Activated CD8-positive, alpha-beta memory T cell treated with anti-CD3 and anti-CD28 coated beads for 4 hours (primary cell): ENCODE measurements around the gene DDIT4.
"Not testable (repeated sequence)": the region's sequence is repeated elsewhere in the genome, so short reads cannot be mapped to it uniquely, and the experiment has no call there.

Experiments used
- DNase-seq, 2 donors: peaks; one replicate each; pipeline ENCODE4 v3.0.0-alpha.2; 2020; ENCODE audit warnings: low read depth in 2 of 2

Gene DDIT4

GRCh38 chr10:72273410-72274212, at the start of gene DDIT4:
TSS of gene DDIT4 (plus strand) at chr10:72273924. CDS start at chr10:72274217, 293 bp downstream.
- peak; percentile 90 to 93 for DNase-seq

GRCh38 chr10:72224191-72224590, 49.5 kb upstream of the DDIT4 start:
- not testable (repeated sequence) for DNase-seq

- no peak for DNase-seq
These were observed 47.2 kb upstream of the DDIT4 start for GRCh38 chr10:72226418-72227027.

GRCh38 chr10:72227826-72228225, 45.9 kb upstream of the DDIT4 start:
- no peak for DNase-seq

GRCh38 chr10:72228318-72228751, 45.4 kb upstream of the DDIT4 start:
- DNase-seq = no peak

GRCh38 chr10:72229261-72230251, 44.2 kb upstream of the DDIT4 start:
- DNase-seq = no peak

GRCh38 chr10:72233621-72234020, 40.1 kb upstream of the DDIT4 start:
- no peak for DNase-seq

GRCh38 chr10:72234560-72235095, 39.1 kb upstream of the DDIT4 start:
- DNase-seq = no peak

- DNase-seq = no peak
These were observed 38.0 kb upstream of the DDIT4 start for GRCh38 chr10:72235544-72236279.

GRCh38 chr10:72238392-72239175, 35.1 kb upstream of the DDIT4 start:
- DNase-seq = no peak

GRCh38 chr10:72239409-72239808, 34.3 kb upstream of the DDIT4 start:
- DNase-seq = no peak

- no peak for DNase-seq
These were observed 33.4 kb upstream of the DDIT4 start for GRCh38 chr10:72240371-72240770.

- DNase-seq = no peak
These were observed 32.0 kb upstream of the DDIT4 start for GRCh38 chr10:72241691-72242252.

- DNase-seq = no peak
These were observed 31.0 kb upstream of the DDIT4 start for GRCh38 chr10:72242675-72243074.

GRCh38 chr10:72243822-72244437, 29.8 kb upstream of the DDIT4 start:
- DNase-seq = no peak

- DNase-seq = no peak
These were observed 29.1 kb upstream of the DDIT4 start for GRCh38 chr10:72244573-72245038.

- no peak for DNase-seq
These were observed 27.7 kb upstream of the DDIT4 start for GRCh38 chr10:72245949-72246525.

- DNase-seq = peak in 1 of 2 donors; percentile 55
These were observed 25.1 kb upstream of the DDIT4 start for GRCh38 chr10:72248468-72249151.
